ENCODE results near the gene PLCH2.

PLCH2 gene

DNA sequence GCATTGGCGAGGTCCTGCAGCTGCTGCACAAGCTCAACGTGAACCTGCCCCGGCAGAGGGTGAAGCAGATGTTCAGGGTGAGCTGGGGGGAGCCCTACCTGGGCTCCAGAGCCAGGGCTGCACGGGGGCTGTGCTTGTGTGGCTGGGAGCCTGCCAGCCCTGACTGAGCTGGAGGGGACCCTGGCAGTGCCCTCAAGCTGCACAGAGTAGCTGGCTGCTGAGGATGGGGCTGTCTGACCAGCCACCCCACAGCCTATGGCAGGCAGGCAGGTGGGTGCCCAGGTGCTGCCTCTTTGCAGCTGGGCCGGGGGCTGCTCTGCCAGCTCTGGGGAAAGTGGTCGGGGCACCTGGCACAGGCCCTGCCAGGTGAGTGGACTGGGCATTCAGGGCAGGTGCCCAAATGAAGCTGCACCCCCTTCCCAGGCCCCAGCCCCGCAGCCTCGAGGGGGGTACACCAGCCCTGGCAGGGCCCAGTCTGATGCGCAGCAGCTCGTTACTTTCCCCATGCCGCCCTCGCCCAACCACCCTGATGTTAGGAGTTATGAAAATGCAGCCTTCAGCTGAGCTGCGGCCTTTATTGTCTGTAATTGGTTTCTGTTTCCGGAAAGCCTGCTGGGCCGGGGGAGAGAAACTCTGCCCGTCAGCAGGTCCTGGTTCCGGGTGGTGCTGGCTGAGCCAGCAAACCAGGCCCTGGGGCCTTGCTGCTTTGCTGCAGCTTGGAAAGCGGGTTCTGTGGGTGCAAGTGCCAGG, 4.3 kb downstream of the PLCH2 start:
- DNase-seq, result no peak

DNA sequence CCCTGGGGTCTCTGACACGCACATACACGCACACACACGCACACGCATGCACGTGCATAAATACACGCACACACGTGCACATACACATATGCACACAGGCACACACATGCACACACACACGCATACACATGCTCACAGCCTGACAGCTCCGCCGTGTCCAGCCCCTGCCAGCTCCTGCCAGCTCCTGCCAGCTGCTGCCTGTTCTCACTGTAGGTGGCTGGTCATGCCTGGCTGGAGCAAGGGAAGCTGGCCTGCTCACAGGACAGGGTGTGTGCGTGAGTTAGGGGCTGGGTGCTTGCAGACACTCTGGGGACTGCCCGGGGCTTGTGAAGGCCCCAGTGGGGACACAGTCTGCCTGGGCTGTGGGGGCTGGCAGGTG, 4.9 kb downstream of the PLCH2 start:
- DNase-seq, result no peak

DNA sequence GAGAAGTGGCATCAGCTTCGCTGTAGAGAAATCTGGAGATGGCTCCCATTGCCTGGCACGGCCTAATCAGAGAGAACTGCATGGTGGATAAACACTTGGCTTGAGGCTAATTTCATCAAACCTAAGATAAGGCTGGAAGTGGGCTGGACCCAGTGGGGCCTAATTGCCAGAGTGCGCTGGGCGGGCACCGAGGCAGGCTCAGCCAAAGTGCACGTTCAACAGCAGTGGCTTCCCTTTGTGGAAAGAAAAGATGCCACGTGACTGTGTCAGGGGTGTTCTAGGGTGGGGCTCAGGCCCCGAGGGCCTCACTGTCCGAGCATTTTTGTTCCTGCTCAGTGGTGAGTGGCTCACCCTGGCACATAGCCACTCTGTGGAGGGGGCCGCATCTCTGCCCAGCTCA, 5.8 kb downstream of the PLCH2 start:
- no peak for DNase-seq

DNA sequence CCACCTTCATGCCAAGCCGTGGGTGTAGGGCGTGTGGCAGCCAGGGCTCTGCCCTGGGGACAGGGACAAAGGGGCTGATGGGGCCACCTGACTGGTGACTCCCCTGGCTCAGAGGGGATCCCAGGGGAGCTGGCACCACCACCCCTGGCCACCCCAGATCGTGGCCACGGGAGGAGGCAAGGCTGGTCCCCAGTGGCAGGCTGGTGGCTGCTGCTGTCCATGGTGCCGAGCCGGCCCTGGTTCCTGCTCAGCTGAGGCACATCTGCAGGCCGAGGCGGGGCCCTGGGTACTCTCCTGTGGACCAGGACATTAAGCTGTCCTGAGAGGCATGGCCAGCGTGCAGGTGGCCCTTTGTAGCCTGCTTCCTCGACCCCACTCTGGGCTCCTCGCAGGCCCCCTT, 6.5 kb downstream of the PLCH2 start:
- no peak for DNase-seq

DNA sequence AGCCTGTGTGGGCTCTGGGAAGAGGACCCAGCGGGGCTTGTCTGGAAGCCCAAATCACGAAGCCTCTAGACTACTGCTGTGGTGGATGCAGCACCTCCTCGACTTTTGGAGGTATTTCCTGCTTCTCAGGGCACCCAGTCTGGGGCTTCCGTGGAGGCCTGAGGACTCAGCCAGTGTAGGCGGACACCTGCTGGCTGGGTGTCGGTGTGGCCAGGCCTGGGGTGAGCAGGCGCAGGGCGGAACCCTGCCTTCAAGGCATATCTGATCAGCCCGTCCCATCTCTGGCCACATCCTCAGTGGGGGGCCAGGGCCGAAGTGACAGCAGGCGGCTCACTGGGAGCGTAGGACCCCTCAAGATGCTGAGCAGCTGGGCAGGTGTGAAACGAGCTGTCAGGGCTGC, 6.9 kb downstream of the PLCH2 start:
- DNase-seq, result no peak

DNA sequence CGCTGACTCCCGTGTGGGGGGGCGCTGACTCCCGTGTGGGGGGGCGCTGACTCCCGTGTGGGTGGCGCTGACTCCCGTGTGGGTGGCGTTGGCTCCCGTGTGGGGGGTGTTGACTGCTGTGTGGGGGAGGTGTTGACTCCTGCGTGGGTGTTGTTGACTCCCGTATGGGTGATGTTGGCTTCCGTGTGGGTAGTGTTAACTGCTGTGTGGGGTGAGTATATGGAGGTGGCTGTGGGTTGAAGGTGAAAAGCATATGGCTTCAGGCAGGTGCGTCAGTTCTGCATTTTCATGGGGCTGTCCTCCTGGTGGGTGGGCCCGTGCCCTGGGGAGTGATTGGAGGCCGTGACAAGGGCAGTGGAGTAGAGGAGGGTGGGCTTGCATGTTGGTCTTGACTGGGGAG, 7.9 kb downstream of the PLCH2 start:
- DNase-seq, result no peak

DNA sequence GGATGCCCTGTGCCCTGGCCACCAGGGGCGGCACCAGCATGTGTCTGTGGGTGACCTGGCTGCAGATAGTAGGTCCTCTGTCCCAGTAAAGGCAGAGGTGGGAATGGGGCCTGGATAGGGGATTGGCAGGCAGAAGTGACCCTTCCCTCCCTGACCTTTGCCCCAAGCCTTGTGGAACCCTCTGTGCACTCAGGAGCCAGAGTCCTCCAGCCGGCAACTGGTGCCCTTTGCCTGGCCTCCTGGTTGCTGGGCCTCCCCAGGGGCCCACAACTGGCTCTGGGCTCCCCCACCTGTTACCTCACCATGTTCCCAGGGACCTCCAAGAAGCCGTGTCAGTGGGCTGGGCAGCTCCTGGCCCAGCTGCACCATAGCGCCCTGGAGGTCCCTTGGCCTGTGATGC, 10.0 kb downstream of the PLCH2 start:
- no peak for DNase-seq

DNA sequence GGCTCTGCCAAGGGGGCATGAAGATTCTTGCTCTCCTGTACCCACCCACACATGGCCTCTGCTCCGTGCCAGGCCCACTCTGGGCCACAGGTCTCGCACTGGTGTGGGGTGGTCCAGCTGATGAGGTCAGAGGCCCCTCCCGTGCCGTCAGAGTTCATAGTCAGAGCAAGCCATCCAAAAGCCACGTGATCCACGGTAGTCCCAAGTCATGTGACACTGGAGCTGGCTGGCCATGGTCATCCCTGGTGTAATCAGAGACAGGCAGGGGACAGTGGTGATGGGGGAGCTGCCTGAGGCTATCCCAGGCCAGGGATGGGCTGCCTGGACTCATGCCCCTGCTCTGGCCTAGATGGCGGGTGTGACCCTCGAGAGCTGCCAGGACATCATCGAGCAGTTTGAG, 10.5 kb downstream of the PLCH2 start:
- no peak for DNase-seq

DNA sequence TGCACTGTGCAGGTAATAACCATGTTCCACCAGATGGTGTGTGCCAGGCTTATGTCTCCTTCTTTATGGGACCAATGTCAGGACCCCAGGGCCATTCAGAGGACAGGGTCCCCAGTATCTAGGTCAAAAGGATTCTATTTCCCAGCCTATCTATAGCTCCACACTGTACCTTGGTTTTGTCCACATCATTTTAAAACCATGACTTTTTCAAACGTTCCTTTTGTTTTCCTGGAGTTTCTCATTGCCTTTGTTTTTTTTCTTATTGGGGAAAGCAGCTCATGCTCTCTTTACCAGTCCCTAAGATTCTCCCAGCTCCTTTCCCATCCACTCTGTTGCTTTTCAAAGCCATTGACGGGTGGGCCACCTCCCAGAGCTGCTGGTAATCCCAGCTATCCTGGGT, 12.6 kb downstream of the PLCH2 start:
- no peak for DNase-seq

DNA sequence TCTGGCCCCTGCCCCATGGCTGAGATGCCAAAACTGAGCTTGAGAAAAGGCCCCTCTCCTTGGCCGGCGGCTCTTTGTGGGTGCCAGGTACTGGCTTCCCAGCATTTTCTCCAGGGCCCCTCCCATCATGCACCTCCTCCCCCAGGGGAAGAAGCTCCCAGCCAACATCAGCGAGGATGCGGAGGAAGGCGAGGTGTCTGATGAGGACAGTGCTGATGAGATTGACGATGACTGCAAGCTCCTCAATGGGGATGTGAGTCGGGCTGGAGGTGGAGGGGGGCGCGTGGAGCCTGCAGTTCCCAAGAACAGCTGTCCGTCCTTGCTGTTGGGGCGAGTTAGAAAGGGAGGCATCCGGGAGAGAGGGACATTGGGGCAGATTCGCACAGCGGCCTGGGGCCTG, 13.5 kb downstream of the PLCH2 start:
- DNase-seq, result no peak

DNA sequence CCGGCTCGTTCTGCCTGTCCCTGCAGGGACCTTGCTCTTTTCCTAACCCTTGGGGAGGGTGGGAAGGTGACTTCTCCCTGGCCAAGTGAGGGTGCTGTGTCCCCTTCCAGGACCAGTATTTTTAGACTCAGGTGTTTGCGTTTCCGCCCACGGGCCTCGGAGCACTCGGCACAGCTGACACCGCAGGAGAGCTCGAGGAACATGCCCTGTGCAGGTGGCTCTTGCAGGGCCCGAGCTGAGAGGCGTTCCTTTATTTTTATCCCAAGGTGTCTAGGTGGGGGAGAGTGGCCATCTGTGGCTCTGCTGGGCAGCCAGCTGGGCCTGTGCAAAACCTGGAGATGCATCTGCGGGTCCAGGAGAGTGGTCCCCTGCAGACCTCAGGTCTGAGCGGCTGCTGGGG, 16.0 kb downstream of the PLCH2 start:
- no peak for DNase-seq

DNA sequence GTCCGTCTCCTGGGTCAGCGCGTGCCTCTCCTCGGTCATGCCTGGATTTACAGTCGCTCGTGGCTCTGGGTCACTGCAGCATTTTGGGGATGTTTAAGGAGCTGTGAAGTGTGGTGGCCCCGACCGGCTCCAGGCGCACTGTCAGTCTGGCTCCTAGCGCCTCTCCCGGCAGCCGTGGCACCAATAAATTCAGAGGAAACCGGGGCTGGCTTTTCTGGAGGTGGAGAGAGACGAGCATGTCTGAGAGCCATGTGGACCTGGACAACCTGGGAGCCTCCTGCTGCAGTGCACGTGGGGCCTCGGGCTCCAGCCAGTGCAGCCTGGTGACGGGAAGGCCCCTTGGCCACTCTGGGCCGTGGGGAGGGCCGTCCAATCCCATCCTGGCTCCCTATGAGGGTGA, 17.1 kb downstream of the PLCH2 start:
- no peak for DNase-seq

DNA sequence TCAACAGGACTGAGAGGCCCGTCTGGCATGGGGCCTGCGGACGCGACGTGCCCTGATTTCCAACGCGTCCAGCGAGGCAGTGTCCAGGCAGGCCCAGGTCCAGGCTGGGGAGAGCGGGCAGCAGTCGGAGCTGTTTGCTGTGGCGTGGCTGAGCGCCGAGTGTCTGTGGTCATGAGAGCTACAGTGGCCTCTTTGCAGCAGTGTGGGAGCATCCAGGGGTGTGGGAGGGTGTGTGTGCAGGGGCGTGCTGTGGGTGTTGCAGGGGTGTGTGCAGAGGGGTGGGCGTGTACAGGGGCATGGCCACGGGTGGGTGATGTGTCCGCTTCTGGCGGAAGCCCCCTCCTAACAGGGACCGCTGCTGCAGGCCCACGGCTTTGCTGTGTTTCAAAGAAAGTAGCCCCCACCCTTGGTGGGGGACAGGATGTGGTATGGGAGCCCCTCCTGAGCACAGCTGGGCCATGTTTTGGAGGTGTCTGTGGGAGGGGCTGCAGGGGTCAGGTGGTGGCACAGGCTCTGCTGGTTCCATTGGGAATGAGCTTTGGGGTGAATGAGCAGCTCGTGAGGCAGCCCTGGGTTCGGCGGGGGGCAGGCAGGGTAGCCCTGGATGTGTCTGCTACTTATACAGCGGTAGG, 17.7 kb downstream of the PLCH2 start:
- no peak for DNase-seq

DNA sequence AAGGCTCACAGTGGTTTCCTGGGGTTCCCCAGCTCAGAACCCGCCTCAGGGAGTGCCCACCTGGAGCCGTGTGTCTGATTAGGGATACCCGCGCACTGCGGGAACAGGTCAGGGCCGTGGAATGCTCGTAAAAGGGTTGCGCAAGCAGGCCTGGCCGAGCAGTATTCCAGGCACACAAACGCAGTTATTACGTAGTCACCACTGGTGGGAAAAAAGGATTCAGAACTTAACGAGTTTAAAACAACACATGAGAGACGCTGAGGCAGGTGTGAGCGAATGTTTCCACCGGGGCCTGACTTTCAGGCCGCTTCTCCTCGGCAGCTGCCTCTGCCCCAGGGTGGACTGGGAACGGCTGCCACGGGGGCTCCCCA, 18.2 kb downstream of the PLCH2 start:
- DNase-seq, result no peak

DNA sequence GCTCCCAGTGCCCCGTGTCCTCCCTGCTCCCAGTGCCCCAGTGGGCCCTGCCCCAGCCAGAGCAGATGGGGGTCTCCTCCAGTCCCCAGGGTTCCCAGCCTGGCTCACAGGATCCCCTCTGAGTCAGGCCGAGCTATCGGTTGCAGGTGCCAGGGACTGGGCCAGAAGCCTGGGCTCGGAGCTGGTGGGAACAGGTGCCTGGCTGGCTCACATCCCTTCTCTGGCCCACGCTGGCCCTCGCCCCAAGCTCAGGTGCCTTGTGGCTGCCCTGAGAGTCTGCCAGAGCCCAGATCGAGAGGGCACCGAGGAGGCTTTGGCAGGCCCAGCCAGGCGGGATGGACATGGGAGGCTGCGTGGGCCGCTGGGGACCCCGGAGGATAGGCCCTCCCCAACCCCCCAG, 18.9 kb downstream of the PLCH2 start:
- no peak for DNase-seq

DNA sequence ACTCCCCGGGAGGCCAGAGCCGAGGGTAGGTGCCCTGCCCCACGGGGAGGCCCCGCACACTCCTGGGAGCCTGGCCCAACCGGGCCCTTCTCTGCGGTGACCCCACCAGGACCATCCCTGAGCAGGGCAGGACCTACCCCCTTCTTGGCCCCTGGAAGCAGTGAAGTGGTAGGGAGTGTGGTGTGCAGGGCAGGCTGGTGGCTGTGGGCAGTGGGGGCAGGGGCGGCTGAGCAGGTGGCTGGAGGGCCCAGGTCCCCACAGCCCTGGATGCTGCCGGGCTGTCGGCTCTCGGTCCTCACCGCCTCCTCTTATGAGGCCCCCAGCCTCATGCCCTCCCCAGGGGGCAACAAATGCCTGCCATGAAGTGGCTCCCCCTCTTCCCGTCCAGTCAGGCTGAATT, 19.5 kb downstream of the PLCH2 start:
- DNase-seq, result no peak

DNA sequence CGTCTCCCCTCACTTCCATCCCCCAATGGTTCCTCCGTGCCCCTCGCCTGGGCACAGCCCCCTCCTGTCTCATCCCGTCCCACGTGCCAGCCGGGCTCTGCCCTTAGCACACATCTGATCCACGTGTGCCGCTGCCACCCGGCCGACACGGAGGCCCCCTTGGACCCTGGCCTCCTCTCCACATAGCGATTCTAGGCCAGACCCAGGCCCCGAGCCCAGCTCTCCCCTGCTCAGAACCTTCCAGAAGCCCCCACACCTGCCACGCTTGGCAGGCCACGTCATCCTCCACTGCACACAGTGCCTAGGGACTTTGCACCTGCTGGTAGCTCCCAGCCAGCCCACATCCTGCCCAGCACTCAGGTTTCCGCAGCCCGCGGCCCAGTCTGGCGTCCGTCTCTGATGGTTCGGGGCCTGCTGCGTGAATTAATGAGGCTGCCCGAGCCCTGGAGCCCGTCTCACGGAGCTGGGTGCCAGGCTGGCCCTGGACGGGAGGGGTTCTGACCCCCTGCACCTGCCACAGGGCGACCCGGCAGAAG, 20.1 kb downstream of the PLCH2 start:
- no peak for DNase-seq

DNA sequence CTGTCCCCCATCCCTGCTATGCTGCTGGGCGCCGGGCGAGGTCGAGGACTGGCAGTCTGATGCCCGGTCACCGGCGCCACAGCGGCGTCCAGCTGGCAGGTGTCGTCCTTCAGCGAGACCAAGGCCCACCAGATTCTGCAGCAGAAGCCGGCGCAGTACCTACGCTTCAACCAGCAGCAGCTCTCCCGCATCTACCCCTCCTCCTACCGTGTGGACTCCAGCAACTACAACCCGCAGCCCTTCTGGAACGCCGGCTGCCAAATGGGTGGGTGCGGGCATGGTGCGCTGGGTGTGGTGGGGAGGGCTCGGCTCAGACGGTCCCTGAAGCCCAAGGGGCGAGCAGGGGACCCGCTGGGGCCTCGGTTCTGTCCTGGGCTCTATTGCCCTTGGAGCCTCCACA, 20.7 kb downstream of the PLCH2 start:
- DNase-seq, result no peak

DNA sequence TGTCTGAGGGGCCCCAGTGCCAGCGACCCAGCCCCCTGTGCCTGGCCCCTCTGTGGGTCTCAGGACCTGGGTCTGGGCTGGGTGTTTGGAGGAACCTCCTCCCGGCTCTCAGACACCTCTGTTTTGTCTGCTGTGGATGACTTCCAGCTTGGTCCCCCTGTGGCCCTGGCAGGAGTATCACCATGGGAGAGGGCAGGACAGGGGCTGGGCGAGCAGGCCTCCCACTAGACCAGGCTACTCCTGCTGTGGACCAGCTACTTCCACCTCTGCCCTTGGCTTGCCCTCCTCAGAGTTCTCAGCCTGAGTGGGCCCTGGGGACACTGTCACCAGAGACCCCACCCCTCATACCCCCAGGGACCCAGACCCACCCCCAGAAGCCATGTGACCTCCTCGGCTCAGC, 21.8 kb downstream of the PLCH2 start:
- no peak for DNase-seq

DNA sequence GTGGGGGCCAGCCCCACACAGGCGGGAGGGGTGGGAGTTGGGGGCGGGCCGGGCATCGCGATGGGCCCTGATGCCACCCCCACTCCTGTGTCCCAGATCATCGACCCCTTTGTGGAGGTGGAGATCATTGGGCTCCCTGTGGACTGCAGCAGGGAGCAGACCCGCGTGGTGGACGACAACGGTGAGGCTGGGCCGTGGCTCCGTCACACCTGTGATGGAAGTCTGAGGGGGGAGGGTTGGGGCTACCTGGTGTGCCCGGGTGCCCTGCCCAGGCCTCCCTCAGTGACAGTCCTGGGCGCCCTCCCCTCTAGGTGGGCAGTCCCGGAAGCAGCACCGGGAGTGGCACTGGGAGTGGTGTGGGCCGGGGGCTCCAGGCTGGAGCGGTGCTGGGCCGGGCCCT, 22.6 kb downstream of the PLCH2 start:
- DNase-seq, result no peak

DNA sequence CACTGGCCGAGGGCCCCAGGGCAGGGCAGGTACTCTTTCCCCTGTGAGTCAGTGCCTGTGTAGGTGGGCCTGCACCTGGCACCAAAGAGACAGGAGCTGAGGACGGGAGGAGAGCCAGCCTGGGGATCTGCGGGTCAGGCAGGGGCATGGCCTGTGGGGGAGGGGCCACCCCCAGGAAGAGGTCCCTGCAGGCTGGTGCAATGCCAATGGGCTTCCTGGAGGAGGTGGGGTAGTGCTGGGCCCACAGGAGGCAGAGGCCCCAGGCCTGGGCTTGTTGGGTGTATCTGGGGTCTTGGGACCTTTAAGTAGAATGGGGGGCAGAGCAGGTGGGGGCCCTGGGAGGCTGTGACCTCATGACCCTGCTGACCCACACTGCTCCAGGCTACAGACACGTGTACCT, 23.2 kb downstream of the PLCH2 start:
- no peak for DNase-seq

DNA sequence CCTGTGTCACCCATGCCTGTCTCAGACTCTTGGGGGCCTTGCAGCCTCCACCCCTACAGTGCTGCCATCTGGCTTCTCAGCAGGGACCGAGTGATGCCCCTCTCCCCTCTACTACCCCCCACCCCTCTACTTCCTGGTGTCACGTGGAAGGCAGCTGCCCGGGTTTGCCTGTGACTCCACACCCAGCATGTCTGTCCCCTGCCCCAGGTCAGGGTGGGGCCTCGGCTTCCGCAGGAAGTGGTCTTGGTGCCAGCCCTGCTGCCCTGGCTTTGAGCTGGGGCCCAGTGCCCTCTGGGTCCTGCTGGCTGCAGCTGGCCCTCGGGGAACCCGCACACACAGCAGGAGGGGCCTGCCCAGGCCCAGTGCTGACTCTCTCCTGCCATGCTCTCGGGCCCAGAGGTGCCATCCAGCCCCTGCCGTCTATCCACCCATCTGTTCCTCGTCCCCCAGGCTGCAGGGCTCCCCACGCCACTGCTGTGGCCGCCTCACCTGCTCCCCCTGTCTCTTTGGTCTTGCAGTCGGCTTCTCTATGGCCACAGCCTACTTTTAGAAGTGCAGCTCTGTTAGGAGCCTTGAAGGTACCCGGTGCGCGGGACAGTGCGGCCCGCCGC, 24.0 kb downstream of the PLCH2 start:
- no peak for DNase-seq

DNA sequence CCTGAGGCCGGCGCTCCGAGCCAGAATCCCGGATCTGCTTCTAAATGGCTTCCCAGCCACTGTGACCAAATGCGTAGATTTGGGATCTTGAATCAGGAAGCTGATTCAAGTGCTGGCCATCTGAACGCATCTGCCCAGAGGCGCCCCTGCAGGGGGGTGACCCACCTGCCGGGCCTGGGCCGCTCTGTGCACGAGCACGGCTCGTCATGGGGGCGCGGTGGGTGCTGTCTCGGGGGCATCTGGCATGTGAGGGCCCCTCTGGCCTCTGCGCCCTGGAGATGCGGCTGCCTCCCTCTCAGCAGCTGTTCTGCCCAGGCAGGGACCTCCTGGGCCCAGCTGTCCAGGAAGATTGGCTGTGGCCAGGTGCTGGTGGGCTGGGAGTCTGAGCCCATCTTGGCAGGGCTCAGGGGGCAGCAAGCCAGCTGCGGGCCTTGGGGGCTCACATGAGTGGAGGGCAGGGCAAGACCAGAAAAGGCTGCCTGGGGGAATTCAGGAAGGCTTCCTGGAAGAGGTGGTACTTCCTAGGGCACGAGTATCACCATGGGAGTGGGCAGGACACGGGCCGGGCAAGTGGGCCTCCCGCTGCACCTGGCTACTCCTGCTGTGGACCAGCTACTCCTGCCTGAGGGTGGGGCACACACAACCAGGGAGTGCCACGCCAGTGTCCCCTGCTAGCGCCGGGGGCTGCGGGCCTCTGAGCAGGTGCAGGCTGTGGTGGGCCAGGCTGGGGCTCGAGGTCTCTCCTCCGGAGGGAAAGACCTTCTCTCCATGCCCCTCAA, 25.1 kb downstream of the PLCH2 start:
- no peak for DNase-seq

DNA sequence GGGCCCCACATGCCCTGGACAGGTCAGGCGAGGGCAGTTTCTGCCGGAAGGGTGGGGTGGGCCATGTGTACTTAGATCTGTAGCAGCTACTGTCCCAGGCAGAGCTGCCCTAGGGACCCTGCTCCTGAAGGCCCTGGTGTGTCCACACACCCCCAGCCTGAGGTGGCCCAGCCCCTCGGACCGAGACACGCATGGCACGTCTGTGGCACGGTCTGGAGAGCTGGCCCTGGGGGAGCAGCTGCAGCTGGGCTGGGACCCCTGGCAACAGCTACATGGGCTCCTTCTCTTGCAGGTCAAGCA, 25.7 kb downstream of the PLCH2 start:
- DNase-seq, result no peak

Data from suppressor macrophage (primary cell).